Panc1 (cell line): ENCODE measurements around the gene TDRD1.

Source experiments
- CTCF ChIP-seq: fragments of 450-650 bp; IDR thresholded peaks from 2 replicates; pipeline ENCODE4 v1.5.1; 2017; ENCODE audit warnings: mild to moderate bottlenecking
- POLR2AphosphoS5 ChIP-seq: IDR thresholded peaks from 2 replicates; pipeline ENCODE4 v1.6.1; 2012; ENCODE audit warnings: mild to moderate bottlenecking, low read depth, low read length, moderate library complexity
- TCF7L2 ChIP-seq: IDR thresholded peaks from 2 replicates; pipeline ENCODE4 v1.6.1; 2011; ENCODE audit warnings: mild to moderate bottlenecking, low read depth, low read length, inconsistent platforms

DNA sequence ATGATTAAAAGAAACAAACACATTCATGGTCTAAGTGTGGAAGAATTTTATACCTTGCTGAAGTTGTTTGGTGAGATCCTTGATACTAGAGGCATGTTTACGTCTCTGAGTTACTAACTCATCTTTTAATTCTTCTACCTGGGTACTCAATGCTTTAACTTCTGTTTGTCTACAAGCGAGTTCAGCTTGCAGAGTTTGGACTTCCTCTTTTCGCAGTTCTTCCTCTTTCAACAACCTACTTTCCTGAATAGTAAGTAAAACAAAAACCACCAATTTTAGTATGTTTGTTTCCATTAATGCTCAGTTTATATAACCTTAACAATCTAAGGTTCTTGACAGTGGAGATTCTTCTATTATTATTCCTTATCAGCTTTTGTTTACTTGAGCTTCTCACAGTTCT lies 48.1 kb upstream of the TDRD1 start:
- no peak for TF ChIP-seq CTCF
- no peak for TF ChIP-seq POLR2AphosphoS5
- no peak for TF ChIP-seq TCF7L2
